KBM-7 (cell line): ENCODE data around the gene PDIK1L.
A peak's percentile ranks its signal among the peaks of the same experiment; 100 is the strongest.

Experiments used
- DNase-seq: peaks from one replicate; pipeline ENCODE4 v3.0.0-alpha.2; 2015
- in situ Hi-C: fragments of 300-500 bp; cut with MboI; formaldehyde crosslinking; loops from 2 replicates; pipeline ENCODE4 v1.14.3; 2020; ENCODE audit warnings: low sequenced_read_pairs, low pct_unique_long_range_greater_than_20kb, mixed read lengths

PDIK1L gene

GRCh38 chr1:26114165-26114927, 2.7 kb downstream of the PDIK1L start:
- DNase-seq = no peak
- in situ Hi-C loops = no loop called here

DNA sequence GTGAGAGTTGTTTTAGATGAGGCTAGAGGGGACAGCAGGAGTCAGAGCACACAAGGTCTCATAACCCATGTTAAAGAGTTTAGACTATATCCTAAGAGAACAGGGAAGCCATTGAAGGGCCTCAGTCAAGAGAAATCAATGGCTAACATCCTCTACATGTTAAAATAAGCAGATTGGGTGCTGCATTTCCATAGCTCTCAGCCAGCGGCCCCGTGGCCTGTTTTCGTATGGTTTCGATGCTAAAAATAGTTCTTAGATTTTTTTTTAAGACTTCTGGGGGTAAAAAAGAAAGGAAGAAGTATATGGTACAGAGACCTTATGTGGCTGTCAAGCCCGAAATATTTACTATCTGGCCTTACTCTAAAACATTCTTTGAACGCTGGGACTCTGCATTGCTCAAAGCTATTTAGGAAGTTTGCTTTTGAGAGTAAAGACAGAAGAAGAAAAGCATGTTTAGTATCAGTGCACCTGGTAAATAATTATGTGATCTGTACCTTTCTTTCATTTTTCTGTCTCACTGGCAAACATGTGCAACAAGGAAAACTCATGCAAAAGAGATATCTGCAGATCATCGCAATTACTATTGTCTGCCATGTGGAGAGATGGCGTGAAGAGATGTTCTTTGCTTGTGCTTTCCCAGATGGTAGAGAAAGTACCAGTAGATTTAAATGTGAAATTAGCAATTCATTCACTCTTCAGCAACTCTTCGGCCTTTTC, 8.4 kb downstream of the PDIK1L start:
- in situ Hi-C loops = no loop called here
- DNase-seq = no peak

- no peak for DNase-seq
- in situ Hi-C loops = no loop called here
These were observed 10.5 kb downstream of the PDIK1L start for GRCh38 chr1:26121854-26122773.

DNA sequence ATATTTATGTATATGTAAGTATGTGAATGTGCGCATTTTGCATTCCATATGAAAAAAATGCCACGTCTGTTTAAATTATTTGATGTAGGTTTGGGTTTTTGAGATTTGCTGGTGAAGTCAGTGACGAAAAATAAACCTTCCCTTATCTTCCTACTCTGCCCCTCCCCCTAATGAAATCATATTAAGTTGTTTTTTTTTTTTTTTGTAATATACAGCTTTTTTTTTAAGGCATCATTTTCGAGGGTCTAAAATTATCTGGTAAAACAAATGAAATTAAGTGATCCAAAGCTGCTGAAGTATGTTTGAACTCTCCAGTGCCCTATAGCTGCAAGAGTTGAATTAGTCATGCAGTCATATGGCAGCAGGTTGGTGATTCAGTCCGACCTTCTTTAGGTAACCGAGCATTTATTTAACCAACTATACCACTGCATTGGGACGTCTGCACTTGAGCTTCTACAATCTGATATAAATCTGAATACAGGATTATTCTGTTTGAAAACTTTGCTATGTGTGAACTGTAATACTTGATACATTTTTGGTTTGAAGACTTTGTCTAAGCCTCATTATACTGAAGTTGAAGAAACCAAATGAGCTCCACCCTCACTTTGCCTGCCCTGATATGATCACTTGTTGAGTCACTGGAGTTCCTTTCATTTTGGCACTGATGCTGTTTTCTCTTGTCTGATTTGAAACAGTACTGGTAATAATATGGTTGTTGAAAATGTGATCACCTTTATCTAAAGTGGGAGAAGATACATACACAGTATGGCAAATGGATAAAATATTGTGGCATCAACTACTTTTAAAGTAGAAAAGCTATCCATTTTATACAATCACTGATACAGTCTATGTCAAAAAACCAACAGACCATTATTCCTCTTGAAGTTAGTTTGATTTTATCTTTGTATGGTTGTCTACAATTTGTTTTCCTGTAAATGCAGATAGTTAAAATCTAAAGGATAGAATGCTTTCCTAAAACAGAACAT, 11.7 kb downstream of the PDIK1L start:
- in situ Hi-C loops = no loop called here

GRCh38 chr1:26124418-26125331, 13.1 kb downstream of the PDIK1L start:
- in situ Hi-C loops = no loop called here

More for the DNA sequence above, 11.7 kb downstream of the PDIK1L start:
- DNase-seq = no peak

DNA sequence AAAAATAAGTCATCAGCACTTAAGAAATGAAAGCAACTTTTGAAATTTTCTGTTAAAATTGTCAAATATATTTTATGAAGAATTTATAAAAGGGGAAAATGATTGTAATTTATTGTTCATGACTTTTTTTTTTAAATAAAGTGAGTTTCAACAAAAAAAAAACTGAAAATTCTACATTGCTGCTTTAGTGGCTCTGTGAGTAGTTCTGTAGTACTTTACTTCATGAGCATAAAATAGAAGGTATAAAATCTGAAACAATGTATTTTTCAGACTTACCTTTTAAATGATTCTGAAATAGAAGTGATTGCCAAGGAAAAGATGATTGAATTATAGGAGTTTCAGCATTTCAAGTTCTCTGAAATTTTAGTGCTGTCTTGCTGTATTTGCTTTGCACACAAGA, 13.8 kb downstream of the PDIK1L start:
- DNase-seq = no peak
- in situ Hi-C loops = no loop called here

More at GRCh38 chr1:26124418-26125331, 13.1 kb downstream of the PDIK1L start:
- DNase-seq = no peak

GRCh38 chr1:26125946-26126320, 14.3 kb downstream of the PDIK1L start:
- DNase-seq = no peak
- in situ Hi-C loops = no loop called here

DNA sequence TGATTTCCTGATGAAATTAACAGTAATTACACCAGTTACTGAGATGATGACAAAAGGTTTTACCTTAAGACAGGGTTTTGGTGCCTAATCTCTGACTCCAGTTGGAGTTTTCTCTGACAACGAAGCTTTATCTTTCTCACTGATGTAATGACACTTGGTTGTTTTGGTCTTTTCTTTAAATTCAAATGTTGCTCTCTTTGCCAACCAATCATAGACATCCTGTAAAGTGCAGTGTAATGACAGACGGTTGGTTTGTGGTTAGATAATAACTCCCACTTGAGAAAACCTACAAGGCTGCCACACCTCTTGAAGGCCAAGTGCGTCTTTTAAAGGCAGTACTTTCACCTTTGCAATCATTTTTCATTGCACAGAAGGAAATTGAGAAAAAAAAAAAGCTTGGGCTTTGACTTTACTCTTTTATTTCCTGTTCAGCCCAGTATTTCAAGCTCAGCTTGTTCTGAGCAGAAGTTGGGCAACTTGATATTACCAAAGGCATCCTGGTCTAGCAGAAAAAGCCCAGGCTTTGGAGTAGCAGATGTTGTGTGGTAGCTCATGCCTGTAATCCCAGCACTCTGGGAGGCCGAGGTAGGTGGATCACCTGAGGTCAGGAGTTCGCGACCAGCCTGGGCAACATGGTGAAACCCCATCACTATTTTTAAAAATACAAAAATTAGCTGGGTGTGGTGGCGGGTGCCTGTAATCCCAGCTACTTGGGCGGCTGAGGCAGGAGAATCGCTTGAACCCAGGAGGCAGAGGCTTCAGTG, 14.9 kb downstream of the PDIK1L start:
- peak; percentile 93 for DNase-seq
- in situ Hi-C loops = no loop called here

GRCh38 chr1:26127235-26128163, 15.9 kb downstream of the PDIK1L start:
- DNase-seq = no peak
- in situ Hi-C loops = no loop called here

DNA sequence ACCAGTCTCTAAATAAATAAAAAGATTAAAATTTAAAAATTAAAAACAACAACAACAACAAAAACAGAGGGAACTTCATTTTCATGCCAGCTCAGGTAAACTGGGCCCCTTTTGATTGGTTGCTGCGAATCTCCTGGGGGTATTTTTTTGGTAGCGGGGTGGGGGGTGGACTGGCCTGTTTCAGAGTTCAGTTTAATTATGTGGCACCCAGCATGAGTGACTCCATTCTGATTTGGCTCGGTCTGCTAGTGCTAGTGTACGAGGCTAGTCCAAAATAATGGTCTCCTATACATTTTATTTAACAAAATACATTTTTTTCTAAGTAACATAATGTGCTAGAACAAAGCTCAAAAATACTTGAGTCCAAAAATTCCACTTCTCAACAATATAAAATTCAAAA, 18.2 kb downstream of the PDIK1L start:
- no peak for DNase-seq
- in situ Hi-C loops = no loop called here

DNA sequence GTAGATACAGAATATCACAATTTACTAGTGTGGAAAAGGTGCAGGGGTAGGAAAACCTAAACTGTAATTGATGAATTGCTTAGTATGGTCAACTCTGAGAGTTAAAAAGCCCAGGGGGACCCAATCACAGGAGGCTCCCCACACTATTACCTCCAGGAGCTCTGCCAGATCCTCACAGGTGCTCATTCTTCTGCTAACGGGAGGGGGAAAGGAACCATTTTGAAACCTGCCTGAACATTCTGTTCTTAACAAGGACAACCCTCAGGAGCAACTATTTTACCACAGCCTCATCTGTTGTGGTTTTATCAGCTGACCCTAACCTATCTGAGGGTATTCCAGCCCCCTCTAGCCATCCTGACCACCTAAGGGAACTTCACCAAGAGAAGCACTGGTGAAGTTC, 19.1 kb downstream of the PDIK1L start:
- DNase-seq = no peak
- in situ Hi-C loops = no loop called here

DNA sequence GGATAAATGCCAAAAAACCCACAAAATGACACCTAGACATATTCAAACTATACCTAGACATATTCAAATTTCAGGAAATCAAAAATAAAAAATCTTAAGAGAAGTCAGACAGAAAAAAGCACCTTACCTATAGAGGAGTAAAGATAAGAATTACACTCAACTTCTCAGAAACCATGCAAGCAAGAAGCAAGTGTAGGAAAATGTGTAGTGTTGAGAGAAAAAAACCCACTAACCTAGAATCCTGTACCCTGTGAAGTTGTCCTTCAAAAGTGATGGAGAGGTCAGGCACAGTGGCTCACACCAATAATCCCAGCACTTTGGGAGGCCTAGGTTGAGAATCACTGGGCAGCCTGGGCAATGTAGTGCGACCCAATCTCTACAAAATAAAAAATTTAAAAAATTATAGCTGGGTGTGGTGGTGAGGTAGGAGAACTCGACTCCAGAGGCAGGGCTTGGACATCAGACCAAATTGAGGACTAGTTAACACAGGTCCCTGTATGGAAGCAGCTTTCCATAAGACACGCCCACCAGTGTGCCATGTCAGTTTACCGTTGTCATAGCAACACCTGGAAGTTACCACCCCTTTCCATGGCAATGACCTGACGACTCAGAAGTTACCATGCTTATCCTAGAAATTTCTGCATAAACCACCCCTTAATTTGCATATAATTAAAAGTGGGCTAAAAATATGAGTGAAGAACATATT, 20.7 kb downstream of the PDIK1L start:
- no peak for DNase-seq
- in situ Hi-C loops = no loop called here

- in situ Hi-C loops = no loop called here
- DNase-seq = no peak
These were observed 21.2 kb downstream of the PDIK1L start for GRCh38 chr1:26132834-26133167.

DNA sequence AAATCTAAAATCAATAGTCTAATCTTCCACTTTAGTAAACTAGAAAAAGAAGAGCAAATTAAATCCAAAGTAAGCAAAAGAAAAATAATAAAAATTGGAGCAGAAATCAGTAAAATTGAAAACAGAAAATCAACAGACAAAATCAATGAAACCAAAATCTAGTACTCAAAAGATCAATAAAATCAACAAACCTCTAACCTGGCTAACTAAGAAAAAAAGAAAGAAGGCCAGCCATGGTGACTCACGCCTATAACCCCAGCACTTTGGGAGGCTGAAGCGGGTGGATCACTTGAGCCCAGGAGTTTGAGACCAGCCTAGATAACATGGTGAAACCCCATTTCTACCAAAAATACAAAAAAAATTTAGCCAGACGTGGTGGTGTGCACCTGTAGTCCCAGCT, 22.8 kb downstream of the PDIK1L start:
- DNase-seq = no peak
- in situ Hi-C loops = no loop called here

DNA sequence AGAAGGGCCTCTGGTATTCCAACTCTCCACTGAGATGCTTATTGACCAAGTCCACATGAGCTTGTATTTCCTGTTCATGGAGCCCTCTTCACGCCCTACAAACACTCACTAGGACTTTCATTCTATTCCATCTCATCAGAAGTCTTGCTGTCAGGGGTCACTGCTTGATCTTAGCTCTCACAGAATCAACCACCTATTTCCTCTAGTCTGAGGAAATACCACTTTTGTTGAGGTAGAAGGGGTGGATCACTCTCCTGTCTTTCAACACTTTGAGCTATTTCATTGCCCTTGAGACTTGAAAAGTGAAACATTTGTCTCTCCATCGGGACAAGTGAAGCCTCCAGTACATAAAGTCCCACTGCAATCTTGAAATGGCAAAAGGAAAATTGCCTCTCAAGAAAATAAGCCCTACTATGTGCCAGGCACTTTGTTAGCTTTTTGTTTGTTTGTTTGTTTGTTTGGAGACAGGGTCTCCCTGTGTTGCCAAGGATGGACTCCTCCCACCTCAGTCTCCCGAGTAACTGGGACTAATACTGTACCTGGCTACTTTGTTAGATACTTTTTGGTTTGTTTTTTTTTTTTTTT, 27.4 kb downstream of the PDIK1L start:
- peak; percentile 36 for DNase-seq
- in situ Hi-C loops = no loop called here
